IPS-18c (cell line): Measurements from ENCODE around the gene RCSD1.

Experiments used
- H3K4me3 ChIP-seq: 2 replicates; pipeline ENCODE4 v1.7.0; 2013; ENCODE audit warnings: low read depth, mild to moderate bottlenecking, low read length, moderate library complexity; ENCODE audit not compliant: insufficient read depth
- H3K9me3 ChIP-seq: one replicate; pipeline ENCODE4 v1.6.1; 2013; ENCODE audit warnings: mild to moderate bottlenecking, low read length, moderate library complexity; ENCODE audit not compliant: control insufficient read depth, insufficient read depth

Gene RCSD1

DNA sequence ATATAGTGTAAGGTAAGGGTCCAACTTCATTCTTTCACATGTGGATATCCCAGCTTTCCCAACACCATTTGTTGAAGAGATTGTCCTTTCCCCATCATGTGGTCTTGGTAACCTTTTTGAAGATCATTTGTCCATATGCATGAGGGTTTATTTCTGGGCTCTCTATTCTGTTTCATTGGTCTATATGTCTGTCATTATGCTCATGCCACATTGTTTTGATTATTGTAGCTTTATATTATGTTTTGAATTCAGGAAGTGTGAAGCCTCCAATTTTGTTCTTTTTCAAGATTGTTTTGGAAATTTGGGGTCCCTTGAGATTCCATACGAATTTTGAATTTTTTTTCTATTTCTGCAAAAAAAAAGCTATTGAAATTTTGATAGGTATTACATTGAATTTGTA lies 15.2 kb upstream of the RCSD1 start:
- Histone ChIP-seq H3K9me3 (no peaks in the 10 kb centered on the region), H3K4me3 (no peak overlapping the region)

DNA sequence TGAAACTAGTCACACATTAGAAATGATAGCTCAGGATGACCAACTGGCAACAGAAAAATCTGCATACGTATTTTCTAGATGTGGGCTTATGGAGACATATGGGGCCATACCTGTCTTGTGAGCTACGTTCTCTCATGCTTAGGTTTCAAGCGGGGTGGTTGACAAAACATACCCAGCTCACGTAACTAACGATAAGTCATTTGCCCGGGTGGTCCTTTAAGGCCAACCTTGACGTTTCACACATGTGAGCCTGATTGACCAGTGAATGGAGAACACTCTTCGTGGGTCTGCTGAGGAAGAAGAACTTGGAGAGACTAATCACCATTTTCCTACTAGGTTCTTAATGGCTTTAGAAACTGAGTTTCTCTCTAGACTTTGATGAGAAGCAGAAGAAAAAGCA lies 13.5 kb upstream of the RCSD1 start:
- H3K4me3 ChIP-seq = no peak overlapping the region
- H3K9me3 ChIP-seq = no peaks in the 10 kb centered on the region

DNA sequence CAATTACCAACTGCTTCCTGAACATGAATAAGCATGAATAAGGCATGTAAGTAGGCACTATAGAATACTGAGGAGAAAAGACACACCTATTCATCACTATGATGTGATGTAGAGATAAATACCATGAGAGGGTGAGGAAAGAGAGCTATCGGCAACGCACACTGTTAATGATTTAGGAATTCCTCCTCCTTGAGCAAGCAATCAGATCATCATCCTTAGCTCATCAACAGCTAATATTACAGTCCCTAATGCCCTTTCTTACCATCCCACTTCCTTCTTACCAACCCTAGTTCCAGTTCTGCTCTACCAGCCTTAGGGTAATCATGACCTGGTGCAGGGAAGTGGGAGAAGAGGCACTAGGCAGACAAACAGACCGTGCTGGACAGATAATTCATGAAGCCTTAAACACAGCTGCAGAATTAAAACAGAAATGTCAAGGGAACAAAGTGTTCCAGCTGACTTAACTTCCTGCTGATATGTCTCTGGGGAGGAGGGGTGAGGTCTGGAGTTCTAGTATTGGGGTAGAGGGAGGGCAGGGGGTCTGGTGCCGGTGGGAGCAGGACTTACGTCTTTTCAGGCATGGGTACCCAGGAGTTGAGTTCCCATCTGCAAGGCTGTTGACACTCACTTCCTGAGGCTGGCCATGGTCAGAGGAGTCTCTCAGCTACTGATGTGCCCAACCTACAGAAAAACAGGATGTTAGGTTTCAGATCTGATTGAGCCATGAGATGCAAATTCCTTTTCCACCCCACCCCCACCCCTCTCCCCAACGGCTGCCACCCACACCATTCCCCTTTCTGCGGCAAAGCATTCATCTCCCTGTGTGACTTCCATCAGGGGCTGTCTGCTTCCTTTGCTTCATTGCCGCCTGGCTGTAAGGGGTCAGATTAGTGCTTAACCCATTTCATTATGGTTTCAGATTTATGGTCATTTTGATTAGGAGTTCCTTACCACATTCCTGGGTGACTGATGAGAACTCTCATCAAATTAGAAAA lies 12.6 kb upstream of the RCSD1 start:
- Histone ChIP-seq H3K9me3 (no peaks in the 10 kb centered on the region), H3K4me3 (no peak overlapping the region)

DNA sequence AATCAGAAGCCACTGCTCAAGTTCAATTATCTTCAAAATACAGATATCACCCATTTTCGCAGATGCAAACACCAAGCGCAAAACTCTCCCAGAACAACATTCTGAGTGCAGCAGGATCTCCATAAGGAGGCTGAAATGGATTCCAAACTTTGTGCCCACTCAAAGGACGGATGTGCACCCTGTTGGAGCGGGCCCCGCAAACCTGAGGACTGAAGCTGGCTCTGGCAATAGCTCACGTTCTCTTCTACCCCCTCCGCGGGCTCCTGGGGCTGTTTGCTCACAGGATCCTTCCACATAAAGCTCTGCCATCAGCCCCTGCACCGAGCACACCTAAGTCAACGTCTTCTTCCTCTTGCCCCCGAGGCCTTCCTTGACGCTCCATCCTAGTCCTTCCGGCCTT lies 11.7 kb upstream of the RCSD1 start:
- no peak overlapping the region for H3K4me3 ChIP-seq
- no peaks in the 10 kb centered on the region for H3K9me3 ChIP-seq

DNA sequence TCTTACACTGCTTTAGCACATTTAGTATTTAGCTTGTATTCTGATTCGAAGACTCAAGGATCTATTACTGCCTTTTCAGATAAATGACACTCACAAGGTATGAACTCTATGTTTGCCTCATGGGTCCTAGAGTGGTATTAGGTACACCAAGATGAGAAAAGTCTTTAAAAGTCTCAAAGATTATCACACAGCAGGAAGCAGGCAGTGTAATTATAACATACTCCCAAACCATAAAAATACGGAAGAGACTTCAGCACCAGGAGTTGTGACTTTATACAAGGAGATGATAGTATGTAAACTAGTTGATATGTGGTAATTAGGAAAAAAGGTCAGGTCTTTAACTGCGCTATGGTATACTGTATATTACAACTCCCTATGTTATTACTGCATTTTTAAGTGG lies 11.2 kb upstream of the RCSD1 start:
- Histone ChIP-seq H3K4me3 (no peak overlapping the region), H3K9me3 (no peaks in the 10 kb centered on the region)

DNA sequence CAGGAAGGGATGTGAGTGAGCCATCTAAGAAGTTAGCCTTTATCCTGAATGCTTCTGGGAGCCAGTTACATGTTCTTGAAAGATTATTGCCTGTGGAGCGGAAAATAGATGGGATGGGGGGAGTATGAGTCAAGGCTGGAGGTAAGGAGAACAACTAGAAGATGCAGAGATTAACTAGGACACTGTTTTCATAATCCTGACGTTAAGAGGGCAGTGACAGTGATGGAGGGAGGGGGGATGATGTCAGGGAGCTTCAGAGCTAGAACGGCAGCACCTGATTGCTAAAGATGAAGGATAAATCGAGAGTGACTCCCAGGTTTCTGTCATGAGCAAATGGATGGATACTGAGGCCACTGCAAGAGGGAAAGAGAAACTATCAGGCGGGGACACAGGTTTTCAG lies 10.0 kb upstream of the RCSD1 start:
- H3K4me3 ChIP-seq = no peak overlapping the region
- H3K9me3 ChIP-seq = no peaks in the 10 kb centered on the region

DNA sequence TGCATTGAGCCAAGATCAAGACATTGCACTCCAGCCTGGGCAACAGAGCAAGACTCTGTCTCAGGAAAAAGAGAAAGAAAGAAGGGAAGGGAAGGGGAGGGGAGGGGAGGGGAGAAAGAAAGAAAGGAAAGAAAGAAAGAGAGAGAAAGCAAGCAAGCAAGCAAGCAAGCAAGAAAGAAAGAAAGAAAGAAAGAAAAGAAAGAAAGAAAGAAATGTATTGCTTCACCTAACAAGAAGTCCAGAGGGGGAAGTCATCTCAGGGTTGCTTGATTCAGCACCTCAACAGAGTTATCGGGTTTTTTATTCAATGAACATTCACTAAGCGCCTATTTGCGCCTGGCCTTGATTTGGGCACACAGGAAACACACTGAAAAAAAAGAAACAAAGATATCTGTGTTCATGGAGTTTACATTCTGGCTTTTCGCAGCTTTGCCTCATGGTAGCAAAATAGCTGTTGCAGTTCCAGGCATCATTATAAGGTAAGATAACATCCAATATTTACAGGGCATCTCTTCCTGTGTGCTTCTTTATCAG lies 8.2 kb upstream of the RCSD1 start:
- Histone ChIP-seq H3K4me3 (no peak overlapping the region), H3K9me3 (no peaks in the 10 kb centered on the region)

DNA sequence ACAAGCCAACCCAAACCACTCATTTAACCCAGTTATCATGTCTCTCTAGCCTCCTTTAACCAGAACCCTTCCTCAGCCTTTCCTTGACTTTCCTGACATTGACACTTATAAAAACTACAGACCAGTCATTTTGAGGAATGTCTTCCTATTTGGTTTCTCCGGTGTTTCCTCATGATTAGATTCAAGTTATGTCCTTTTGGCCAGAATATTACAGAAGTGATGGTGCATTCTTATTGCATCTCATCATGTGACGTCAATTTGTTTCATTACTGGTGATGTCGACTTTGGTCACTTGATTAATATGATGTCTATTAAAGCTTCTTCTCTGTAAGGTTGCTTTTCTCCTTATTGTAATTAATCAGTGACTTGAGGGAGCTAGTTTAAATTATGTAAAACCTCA lies 6.1 kb upstream of the RCSD1 start:
- H3K4me3 ChIP-seq = no peak overlapping the region
- H3K9me3 ChIP-seq = no peaks in the 10 kb centered on the region

DNA sequence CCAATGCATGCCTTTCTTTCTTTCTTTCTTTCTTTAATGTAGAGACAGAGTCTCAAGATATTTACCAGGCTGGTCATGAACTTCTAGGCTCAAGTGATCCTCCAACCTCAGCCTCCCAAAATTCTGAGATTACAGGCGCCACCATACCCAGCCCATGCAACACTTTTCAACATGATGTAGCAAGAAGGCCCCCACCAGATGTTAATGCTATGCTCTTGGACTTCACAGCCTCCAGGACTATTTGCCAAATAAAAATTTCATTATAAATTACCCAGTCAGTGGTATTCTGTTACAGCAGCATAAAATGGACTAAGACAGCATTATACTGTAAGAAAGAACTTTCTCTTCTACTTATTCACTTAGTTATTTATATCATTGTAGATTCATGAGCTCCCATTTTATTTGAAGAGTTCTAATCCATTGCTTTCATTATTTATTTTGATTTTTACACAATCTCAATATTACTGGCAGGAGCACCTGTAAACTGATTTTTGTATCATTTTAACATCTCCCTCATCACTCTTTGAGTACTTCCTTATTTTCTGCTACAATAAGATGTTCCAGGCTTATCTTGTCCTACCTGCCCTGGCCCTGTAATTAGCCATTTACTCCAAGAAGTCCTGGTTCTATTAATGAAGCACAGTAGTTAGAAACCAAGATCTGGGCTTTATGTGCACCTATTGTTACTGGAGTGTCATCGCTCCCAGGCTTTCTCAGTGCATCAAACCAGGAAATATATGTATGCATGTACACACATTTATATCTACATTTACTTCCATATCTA lies 4.8 kb upstream of the RCSD1 start:
- H3K4me3 ChIP-seq = no peak overlapping the region
- H3K9me3 ChIP-seq = no peaks in the 10 kb centered on the region

DNA sequence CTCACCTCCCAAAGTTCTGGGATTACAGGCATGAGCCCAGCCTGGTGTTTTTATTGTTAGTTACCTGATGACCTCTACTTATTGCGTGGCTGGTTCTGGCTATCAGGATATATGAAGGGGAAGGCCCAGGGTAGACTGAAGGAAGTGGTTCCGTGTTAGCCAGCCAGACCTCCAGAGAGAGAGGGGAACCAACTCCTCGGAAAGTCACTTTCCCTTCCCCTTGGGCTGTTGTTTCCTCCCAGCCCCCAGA lies 2.5 kb upstream of the RCSD1 start:
- Histone ChIP-seq H3K9me3 (no peaks in the 10 kb centered on the region), H3K4me3 (no peak overlapping the region)

DNA sequence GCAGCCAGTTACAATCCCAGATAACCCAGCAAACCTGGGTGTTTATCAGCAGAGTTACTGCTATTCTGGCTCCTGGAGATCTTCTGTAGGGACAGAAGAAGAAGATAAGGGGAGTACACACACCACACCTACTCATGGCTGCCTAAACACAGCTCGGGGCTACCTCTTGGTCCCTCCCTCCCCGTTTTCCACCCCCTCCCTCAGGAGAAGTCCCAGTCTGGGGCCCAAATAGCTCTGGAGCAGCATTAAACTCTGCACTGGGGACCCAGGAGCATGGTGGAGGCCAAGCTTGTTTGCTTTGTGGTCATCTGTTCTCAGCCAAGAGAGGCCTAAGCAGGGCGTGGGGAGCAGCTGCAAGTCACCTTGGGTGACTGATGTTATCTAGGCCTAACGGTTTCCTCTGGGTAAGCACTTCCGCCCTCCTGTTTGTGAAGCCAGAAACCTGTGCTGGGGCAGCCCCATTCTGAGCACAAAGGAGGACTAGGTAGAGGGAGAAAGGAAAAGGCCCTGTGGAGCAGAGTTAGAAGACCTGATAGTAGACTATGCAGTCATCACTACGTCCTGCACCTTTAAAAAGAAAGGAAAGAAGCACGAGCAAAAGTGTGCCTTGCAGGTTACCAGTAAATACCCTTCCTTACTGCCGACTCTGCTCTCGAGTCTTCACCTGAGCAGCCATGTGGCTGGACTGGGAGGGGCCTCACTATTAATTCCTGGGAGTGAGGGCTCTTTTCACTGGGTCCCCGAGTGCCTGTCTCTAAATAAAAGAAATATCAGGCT lies 2.0 kb upstream of the RCSD1 start:
- H3K9me3 ChIP-seq = no peaks in the 10 kb centered on the region
- H3K4me3 ChIP-seq = no peak overlapping the region

DNA sequence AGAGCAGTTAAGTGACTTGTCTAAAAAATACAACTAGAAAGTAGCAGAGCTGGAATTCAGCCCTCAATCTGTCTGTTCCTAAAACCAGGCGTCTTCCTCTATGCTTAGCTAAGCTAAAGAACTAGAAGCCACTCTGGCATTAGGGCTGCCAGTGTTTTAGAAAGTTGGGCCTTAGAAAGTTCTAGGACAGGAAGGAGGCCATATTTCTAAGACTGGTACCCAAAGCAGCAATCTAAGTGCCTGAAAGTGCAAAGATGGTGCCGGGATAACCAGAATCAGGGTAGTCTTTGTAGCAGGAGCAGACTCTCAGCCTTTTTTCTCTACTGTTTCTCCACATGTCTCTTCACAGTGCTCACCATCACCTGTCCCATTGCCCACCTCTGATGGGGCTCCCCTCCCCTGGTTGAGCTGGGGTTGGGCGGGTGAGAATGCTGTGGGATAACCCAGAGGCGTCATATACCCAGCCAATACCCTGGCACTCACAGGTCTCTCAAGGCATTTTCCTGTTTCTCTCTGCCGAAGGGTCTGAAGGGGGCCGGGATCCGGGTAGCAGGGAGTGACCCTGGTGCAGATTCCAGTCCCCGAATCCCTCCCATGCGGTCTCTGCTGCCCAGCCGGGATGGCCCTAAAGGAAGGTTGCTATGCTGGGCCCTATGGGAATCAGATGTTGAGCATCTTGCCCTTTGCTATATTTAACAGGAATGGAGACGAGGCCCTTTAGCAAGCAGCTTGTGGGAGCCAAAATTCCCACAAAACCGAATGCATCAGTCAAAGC lies 1.1 kb upstream of the RCSD1 start:
- no peak overlapping the region for H3K4me3 ChIP-seq

DNA sequence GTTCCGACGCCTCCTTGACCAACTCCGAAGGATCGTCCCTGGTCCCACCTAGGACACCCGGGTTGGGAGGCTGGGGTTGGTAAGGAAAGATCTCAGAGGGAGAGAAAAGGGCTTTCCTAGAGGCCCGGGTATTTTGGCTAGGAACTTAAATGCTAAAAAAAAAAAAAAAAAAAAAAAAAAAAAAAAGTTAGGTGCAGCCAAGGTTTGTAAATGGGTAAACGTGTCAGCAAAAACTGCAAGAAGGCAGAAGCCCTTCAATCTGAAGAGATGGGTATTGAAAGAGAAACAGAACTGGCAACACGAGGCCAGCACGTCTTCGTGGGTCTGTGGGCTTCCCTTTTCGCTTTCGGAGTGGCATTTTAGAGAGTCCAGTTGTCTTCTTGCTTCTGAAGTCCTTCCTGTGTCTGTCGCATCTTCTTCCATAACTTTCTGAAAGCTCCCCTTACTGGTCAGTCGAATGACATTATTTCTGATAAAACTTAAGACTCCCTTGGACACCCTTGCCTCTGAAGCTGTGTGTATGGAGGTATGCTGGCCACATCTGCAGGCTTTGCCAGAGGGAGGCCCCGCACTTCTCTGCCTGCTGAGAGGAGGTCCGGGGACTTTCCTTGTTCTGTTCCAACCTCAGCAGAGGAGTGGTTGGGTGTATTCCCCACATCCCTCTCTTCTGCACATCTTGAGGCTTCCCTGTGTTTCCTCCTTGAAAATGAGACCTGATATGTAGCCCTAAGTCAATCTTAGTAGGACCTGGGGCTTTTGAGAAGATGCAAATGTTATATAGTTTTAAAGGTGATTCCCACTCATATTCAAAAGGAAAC lies 745 bp downstream of the RCSD1 start:
- peak overlapping the region; percentile 78 for H3K4me3 ChIP-seq
- H3K9me3 ChIP-seq = no peaks in the 10 kb centered on the region

More for the DNA sequence above, 1.1 kb upstream of the RCSD1 start:
- H3K9me3 ChIP-seq = no peaks in the 10 kb centered on the region

DNA sequence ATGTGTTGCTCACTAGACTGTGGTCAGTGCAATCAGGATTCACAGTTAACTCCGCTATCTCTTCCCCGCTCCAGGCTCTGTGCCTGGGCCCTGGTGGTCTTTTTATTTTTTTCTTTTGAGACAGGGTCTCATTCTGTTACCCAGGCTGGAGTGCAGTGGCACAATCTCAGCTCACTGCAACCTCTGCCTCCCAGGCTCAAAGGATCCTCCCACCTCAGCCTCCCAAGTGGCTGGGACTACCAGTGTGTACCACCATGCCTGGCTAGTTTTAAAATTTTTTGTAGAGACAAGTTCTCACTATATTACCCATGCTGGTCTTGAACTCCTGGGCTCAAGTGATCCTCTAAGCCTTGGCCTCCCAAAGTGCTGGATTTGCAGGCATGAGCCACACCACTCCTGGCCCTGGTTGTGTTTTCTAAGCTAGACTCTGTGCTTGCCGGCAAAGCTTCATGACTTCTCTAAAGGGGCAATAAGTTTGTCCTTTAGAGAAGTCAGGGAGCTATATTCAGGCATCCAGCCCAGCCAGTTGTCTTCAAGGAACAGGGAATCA lies 1.4 kb downstream of the RCSD1 start:
- no peaks in the 10 kb centered on the region for H3K9me3 ChIP-seq
- no peak overlapping the region for H3K4me3 ChIP-seq

DNA sequence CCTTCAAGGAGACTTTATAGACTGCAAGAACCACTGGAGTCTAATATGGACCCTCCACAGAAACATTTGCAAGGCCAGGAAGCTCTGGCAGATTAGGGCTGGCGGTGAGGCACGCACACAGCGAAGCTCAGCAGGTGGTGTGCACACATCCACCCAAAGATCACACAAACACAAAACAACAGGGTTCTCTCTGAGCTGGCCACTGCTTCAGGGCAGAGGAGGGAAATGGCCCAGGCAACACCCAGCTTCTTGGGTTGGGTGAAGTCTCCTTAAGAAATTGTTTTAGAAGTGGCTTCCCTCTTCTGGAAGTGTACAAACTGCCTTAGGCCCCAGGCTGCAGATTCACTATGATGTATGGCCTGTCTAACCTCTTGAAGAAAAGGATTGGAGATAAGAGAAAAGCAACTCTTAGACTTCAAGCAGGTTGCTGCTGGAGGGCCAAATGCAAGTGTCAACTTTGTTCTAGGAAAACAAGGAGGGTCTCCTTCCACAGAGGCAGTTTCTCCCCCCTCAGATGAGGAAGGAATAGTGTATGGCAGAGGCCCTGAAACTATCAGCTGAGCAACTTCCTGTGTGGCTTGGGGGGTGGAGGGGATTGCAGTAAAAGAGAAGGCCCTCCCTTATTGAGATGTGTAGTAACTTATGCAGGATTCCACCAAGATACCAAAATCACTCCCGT lies 2.0 kb downstream of the RCSD1 start:
- no peak overlapping the region for H3K4me3 ChIP-seq
- no peaks in the 10 kb centered on the region for H3K9me3 ChIP-seq
